BJ (cell line): Measurements from ENCODE around the gene NTRK3. TPM values are rescaled to one million over a fixed set of nuclear protein-coding genes. Genes with fewer than 3 reads are reported as not detected.

Experiments used
- CTCF ChIA-PET: fragments of 350-600 bp; formaldehyde crosslinking; extraction: SDS; loops from one replicate; lab custom pipeline; 2021; ENCODE audit warnings: antibody characterized with exemption, inconsistent platforms; lab: Yijun Ruan, JAX
- POLR2A ChIA-PET: fragments of 300-600 bp; sonication (Branson Sonifier 250); formaldehyde crosslinking; extraction: SDS; loops from one replicate; lab custom pipeline; 2021; ENCODE audit warnings: antibody characterized with exemption; lab: Charles Lee
- DNase-seq: peaks from one replicate; pipeline ENCODE4 v3.0.0-alpha.2; 2011; ENCODE audit warnings: low read depth
- H3K27me3 ChIP-seq: 2 replicates; pipeline ENCODE4 v1.6.0; 2011; ENCODE audit warnings: low read length; ENCODE audit not compliant: control insufficient read depth, insufficient read depth
- H3K36me3 ChIP-seq: 2 replicates; pipeline ENCODE4 v1.5.1; 2011; ENCODE audit warnings: low read length; ENCODE audit not compliant: control insufficient read depth, insufficient read depth
- H3K4me3 ChIP-seq: 2 replicates; pipeline ENCODE4 v1.5.1; 2011; ENCODE audit warnings: low read depth, mild to moderate bottlenecking, control low read depth, low read length
- polyA plus RNA-seq: library from polyadenylated mRNA; depleted of rRNA; stranded (reverse); fragments of >200 nt; gene quantifications from 2 replicates; pipeline ENCODE4 v1.2.3, GENCODE V29; 2011
- TF ChIP-seq, protein P1 (sequence below): IDR thresholded peaks from 2 replicates; pipeline ENCODE4 v1.5.1; 2011; ENCODE audit warnings: low read depth, mild to moderate bottlenecking, control low read depth, inconsistent platforms, low read length, moderate library complexity; ENCODE audit not compliant: insufficient read depth

Gene NTRK3
- polyA plus RNA-seq, 1 experiment: 0.12 TPM

DNA sequence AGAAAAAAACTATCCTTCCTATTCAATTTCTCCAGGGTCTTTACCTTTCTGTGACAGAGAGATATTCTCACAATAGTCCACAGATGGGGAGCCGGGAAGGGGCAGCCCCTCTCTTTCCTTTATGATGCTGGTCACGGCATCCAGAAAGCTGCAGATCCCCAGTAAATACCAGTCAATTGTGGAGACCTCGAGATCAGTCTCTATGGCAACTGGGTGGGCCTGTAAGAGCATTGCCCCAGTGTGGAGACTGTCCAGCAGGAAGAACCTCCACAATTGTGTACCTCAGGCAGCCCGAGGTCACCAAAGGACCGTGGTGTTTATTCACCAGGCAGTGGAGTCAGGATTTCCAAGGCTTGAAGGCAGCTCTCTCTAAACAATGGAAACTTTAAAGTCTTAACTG is 291.2 kb downstream of the NTRK3 start:
- CTCF ChIA-PET: interaction anchor here (0.8 kb wide), 1 partner anchor 13 kb away, joined by 3 read pairs; no protein-coding TSS in a partner anchor
- no peak for DNase-seq
- Histone ChIP-seq H3K4me3 (no peak overlapping the region), H3K36me3 (no peaks in the 10 kb centered on the region), H3K27me3 (no peaks in the 10 kb centered on the region)
- POLR2A ChIA-PET: no interaction called here
- TF ChIP-seq, protein P1, sequence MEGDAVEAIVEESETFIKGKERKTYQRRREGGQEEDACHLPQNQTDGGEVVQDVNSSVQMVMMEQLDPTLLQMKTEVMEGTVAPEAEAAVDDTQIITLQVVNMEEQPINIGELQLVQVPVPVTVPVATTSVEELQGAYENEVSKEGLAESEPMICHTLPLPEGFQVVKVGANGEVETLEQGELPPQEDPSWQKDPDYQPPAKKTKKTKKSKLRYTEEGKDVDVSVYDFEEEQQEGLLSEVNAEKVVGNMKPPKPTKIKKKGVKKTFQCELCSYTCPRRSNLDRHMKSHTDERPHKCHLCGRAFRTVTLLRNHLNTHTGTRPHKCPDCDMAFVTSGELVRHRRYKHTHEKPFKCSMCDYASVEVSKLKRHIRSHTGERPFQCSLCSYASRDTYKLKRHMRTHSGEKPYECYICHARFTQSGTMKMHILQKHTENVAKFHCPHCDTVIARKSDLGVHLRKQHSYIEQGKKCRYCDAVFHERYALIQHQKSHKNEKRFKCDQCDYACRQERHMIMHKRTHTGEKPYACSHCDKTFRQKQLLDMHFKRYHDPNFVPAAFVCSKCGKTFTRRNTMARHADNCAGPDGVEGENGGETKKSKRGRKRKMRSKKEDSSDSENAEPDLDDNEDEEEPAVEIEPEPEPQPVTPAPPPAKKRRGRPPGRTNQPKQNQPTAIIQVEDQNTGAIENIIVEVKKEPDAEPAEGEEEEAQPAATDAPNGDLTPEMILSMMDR: no peak

DNA sequence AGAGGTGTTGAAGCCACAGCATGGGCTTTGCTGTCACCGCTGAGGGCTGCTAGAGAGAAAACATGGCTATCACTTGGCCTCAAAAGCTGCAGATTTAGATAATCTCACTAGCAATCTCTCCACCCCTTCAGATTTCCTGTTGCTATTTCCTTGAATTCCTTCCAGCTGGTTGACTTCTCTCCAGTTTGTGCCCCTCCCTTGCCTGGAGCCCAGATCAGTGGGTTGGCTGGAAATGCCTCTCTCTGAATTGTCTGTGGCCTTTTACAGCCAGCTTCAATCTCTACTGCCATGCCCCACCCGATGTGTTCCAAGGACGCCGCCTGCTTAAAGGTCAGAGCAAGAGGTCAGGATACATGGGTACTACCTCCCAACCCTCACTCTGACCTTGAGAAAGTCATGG is 294.1 kb downstream of the NTRK3 start:
- TF ChIP-seq, protein P1: no peak
- Histone ChIP-seq H3K36me3 (no peaks in the 10 kb centered on the region), H3K27me3 (no peaks in the 10 kb centered on the region), H3K4me3 (no peak overlapping the region)
- no peak for DNase-seq
- CTCF ChIA-PET: no interaction called here
- POLR2A ChIA-PET: no interaction called here

DNA sequence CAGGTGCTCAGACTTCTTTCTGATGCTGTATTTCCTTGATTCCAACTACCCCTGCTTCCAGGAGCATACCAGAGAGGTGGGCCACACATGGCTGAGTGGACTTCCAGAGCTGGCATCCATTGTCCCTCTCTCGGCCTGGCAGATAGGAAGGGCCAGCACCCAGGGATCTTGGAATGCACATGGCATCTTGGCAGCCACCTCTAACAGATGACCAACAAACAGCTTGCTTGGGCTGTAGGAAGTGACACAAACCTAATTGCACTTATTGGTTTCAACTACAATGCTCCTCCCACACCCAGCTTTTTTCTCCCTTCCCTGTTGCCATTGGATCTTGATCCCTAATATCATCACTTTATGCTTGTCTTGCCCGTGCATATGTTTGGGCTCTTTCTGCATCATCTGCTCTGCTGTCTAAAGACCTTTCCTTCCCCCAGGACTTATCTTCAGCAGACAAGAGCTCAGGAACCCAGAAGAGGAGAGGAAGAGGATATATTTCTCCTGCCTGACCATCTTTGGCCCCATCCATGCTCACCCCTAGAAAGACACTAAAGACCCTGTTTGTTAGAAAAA is 294.6 kb downstream of the NTRK3 start:
- DNase-seq: no peak
- Histone ChIP-seq H3K4me3 (no peak overlapping the region), H3K27me3 (no peaks in the 10 kb centered on the region), H3K36me3 (no peaks in the 10 kb centered on the region)
- TF ChIP-seq, protein P1: no peak
- CTCF ChIA-PET: no interaction called here
- POLR2A ChIA-PET: no interaction called here

DNA sequence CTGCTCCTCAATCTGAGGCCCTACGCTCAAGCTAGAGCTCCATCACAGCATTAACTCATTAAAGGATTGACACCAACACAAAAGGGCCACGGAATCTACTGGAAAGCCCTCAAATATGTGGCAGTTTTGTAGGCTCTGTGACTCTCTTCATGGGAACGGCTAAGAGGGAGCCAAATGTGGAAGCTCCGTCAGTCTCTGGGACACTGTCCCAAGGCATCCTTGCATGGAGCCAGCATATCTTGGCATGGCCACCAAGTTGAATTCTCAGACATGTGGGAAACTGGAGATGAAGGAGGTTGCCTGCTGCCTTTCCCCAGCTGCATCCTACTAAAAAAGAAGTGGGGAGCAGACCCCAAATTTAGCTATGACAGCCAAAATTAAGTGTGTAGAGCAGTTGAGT is 296.9 kb downstream of the NTRK3 start:
- Histone ChIP-seq H3K27me3 (no peaks in the 10 kb centered on the region), H3K4me3 (no peak overlapping the region), H3K36me3 (no peaks in the 10 kb centered on the region)
- ChIA-PET CTCF (interaction anchor here (1.3 kb wide), 1 partner anchor 9 kb away, joined by 3 read pairs; no protein-coding TSS in a partner anchor), POLR2A (no interaction called here)
- TF ChIP-seq, protein P1: no peak
- no peak for DNase-seq

DNA sequence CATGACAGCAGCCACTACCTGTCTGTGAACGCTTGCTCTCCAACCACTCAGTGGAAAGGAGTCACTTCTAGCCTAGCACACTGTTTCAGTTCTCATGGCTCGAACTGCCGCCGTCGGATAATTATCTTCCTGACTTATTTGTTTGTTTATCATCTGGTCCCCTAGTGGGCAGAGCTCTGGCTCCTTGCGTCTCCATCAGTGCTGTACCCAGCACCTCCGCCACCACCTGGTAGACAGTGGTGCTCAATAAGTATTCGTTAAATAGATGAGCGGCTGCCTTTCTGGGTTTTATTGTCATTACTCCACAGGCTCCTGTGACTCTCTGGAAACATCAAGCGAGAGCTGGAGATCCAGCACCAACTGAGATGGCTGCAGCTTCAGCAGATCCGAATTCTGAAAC is 297.5 kb downstream of the NTRK3 start:
- TF ChIP-seq, protein P1: no peak
- no peak for DNase-seq
- ChIA-PET CTCF (interaction anchor here (1.3 kb wide), 1 partner anchor 8 kb away, joined by 3 read pairs; no protein-coding TSS in a partner anchor), POLR2A (no interaction called here)
- Histone ChIP-seq H3K4me3 (no peak overlapping the region), H3K27me3 (no peaks in the 10 kb centered on the region), H3K36me3 (no peaks in the 10 kb centered on the region)
